DND-41 (cell line): ENCODE measurements around the gene IMPDH1.

Source experiments
- CTCF ChIP-seq: IDR thresholded peaks from 2 replicates; pipeline ENCODE4 v1.5.1; 2012; ENCODE audit warnings: borderline replicate concordance, low read length, moderate library complexity, mild to moderate bottlenecking; ENCODE audit not compliant: poor library complexity, severe bottlenecking; ENCODE audit errors: extremely low read depth
- EZH2 ChIP-seq: IDR thresholded peaks from 3 replicates; pipeline ENCODE4 v1.6.1; 2012; ENCODE audit warnings: borderline replicate concordance, low read depth, mild to moderate bottlenecking, moderate library complexity, low read length, inconsistent platforms; ENCODE audit not compliant: severe bottlenecking

GRCh38 chr7:128358233-128358632, 51.5 kb downstream of the IMPDH1 start:
- TF ChIP-seq CTCF (no peak), EZH2 (no peak)
